Measurements from ENCODE around the gene TBX4.

DNA sequence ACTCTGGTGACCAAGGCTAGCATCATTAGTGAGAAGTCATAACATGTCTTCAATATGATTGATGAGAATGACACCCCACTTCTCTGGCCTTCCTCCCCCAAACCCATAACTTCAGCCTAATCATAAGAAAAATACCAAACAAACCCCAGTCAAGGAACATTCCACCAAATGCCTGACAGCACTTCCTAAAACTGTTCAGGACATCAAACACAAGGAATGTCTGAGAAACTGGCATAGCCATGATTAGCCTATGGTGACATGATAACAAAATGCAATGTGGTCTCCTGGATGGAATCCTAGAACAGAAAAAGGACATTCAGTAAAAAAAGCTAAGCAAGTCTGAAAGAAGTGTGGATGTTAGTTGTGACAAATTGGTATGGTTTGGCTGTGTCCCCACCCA lies 24.7 kb upstream of the TBX4 start:
- no peak for TF ChIP-seq GATA2 (IDR thresholded peaks at IDR 0.05; ENCODE audit: low read depth, low read length)
- TF ChIP-seq GATA3 (IDR thresholded peaks at IDR 0.05; ENCODE audit: low read depth, low read length): no peak
